Measurements from ENCODE around the gene RABGGTA.

DNA sequence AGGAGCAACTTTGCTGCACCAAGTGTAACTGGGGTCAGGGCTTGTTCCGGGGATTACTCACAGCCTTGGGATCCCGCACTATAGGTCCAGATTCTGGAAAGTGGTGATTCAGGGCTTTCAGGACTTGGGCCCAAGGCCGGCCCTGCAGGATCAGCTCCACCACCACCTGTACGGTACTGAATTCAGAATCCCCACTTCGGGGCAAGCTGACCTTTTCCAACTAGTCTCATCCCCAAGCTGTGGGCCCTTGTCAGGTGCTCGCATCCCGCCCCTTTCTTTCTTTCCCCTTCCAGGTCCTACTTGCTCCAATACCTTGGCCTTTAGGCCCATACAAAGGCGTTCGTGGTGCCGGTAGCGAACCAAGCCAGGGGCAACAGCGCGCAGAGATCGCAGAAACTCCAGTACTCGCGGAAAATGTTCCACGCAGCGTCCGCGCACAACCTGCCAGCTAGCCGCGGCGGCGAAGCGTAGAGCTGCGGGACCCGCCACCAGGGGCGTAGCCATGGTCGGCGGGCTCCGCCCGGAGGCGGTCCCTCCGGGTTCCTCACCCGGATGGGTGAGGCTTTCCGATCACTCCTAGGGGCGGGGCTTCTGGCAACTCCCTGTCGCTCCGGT, 29.5 kb downstream of the RABGGTA start:
- TF ChIP-seq CTCF (IDR thresholded peaks at IDR 0.05) (peak in 4 of 6 experiments; percentile 38 to 60 (median 54)), POLR2A (IDR thresholded peaks at IDR 0.05) (no peak)
